AG04449 (cell line): Measurements from ENCODE around the gene EGR1.
"Not testable (repeated sequence)": the region's sequence is repeated elsewhere in the genome, so short reads cannot be mapped to it uniquely, and the experiment has no call there.

Experiments used
- CTCF ChIA-PET: fragments of 350-600 bp; formaldehyde crosslinking; extraction: SDS; loops from one replicate; lab custom pipeline; 2021; ENCODE audit warnings: antibody characterized with exemption; lab: Yijun Ruan, JAX
- POLR2A ChIA-PET: fragments of 400-600, 350-600 bp; formaldehyde crosslinking; extraction: SDS; loops from one replicate; lab custom pipeline; 2020; ENCODE audit warnings: antibody characterized with exemption, inconsistent platforms; lab: Yijun Ruan, JAX
- DNase-seq: peaks from one replicate; pipeline ENCODE4 v3.0.0-alpha.2; 2010; ENCODE audit warnings: low read depth, low spot score
- H3K4me3 ChIP-seq: 2 replicates; pipeline ENCODE4 v1.5.1; 2011; ENCODE audit warnings: low read depth, mild to moderate bottlenecking, control low read depth, low read length
- TF ChIP-seq, protein P1 (sequence below): IDR thresholded peaks from one replicate; pipeline ENCODE4 v1.5.1; 2011; ENCODE audit warnings: mild to moderate bottlenecking, moderate library complexity, low read length, control low read depth, inconsistent platforms; ENCODE audit not compliant: insufficient read depth; ENCODE audit errors: missing control alignments

The EGR1 gene

DNA sequence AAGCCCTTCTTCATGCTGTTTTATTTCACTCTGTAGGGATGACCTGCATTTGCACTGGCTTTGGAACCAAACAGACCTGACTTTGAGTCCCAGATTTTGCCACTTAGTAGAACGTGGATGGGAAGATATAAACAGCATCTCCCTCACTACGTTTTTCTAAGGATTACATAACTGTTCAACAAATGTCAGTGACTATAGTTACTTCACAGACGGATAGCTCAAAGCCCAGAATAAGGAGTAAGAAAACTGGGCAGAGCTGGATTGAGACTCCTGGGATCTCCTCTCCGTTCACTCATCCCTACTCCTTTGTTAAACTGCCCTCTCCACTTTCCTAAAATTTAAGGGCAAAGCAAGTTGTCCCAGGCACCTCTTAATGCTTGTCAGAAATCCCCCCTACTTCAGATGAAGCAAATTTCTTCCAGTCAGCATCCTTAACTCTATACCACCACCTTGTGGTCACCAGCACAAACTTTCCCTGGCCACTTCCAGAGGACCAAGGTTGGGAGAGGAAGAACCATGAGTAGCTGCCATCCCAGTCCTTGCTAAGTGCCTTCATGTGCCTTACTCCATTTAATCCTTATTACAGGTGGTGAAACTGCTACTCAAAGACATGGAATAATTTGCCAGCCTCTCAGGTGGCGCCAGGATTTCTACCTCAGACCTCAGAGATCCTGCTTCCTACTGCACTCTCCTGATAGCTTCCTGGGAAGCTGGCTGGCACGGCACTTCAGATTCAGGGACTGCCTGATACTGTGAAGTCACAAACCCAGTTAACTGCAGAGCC lies 38.4 kb downstream of the EGR1 start:
- DNase-seq = no peak
- H3K4me3 ChIP-seq = no peak overlapping the region
- TF ChIP-seq, protein P1, sequence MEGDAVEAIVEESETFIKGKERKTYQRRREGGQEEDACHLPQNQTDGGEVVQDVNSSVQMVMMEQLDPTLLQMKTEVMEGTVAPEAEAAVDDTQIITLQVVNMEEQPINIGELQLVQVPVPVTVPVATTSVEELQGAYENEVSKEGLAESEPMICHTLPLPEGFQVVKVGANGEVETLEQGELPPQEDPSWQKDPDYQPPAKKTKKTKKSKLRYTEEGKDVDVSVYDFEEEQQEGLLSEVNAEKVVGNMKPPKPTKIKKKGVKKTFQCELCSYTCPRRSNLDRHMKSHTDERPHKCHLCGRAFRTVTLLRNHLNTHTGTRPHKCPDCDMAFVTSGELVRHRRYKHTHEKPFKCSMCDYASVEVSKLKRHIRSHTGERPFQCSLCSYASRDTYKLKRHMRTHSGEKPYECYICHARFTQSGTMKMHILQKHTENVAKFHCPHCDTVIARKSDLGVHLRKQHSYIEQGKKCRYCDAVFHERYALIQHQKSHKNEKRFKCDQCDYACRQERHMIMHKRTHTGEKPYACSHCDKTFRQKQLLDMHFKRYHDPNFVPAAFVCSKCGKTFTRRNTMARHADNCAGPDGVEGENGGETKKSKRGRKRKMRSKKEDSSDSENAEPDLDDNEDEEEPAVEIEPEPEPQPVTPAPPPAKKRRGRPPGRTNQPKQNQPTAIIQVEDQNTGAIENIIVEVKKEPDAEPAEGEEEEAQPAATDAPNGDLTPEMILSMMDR = peak; percentile 71
- CTCF ChIA-PET = interaction anchor here (0.8 to 13.0 kb wide), 27 partner anchors 9 to 324 kb away, joined by 3 to 407 read pairs (median 6); partner anchors contain the start of genes EGR1, ETF1, KIF20A and REEP2
- POLR2A ChIA-PET = interaction anchor here (0.7 to 3.0 kb wide), 2 partner anchors 38 to 40 kb away, joined by 4 to 22 read pairs; partner anchors contain the start of gene EGR1

DNA sequence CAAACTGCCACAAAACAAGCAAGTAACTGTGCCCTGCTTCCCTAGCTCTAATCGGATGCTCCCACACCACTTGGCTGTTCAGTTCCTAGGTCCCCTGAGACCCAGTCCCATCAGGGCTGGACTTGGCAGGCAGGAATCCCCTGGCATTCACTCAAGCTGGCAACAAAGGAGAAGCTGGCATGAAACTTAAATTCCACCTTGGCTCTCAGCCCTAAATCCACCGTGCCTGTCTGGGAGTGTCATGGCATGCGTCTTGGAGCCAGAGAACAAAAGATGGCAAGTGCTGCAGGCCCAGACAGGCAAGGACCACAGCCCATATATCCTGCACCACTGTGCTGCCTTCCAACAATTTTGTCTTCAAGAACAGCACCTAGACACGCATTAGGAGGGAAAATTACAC lies 39.5 kb downstream of the EGR1 start:
- ChIA-PET CTCF (interaction anchor here (0.7 to 13.0 kb wide), 16 partner anchors 8 to 758 kb away, joined by 3 to 407 read pairs (median 10); partner anchors contain the start of genes EGR1, ETF1 and REEP2), POLR2A (interaction anchor here (3.0 kb wide), 1 partner anchor 39 kb away, joined by 22 read pairs; the partner anchor contains the start of gene EGR1)
- H3K4me3 ChIP-seq = no peak overlapping the region
- TF ChIP-seq, protein P1 = no peak
- DNase-seq = no peak

DNA sequence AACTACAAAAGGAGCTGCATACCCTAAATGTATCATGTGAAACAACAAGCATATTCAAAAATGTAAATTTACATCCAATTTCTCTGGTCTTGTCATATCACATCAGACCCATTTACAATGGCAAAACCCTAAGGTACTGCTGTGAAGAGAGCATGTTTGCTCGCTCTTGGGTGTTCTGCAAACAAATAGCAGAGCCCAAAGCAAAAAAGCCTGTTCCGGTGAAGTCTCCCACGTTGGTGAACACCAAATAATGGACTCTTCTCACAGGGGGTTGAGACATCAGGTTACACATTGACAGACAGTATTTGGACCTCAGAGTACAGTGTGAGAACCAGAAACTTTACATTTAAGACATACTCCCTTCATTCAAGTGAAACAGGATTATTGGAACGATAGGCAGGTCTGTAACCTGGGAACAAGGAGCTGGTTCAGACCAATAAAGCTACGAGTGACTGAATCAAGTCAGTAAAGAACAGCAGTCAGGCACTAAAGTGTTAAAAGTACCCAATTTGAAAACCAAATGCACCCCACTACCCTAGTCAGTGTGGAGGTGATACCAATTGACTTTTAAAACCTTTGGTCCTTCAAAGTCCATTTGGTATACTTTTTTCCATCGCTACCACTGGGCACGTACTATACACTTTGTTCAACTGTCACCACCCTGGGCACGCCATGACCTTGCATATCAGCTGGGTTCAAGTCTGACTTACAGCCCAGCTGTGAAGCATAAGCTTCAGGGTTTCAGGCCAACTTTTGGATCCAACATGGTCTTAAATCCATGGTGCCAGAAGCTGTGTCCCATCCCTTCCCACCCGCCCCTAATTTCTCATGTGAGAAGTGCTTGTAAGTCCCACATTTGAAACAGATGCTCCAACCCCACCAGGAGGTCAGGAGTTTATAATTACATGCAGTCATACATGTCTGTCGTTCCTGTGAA lies 41.4 kb downstream of the EGR1 start:
- H3K4me3 ChIP-seq = no peak overlapping the region
- ChIA-PET CTCF (interaction anchor here (13.0 kb wide), 1 partner anchor 54 kb away, joined by 407 read pairs; no protein-coding TSS in a partner anchor), POLR2A (no interaction called here)
- DNase-seq = no peak
- TF ChIP-seq, protein P1 = no peak

DNA sequence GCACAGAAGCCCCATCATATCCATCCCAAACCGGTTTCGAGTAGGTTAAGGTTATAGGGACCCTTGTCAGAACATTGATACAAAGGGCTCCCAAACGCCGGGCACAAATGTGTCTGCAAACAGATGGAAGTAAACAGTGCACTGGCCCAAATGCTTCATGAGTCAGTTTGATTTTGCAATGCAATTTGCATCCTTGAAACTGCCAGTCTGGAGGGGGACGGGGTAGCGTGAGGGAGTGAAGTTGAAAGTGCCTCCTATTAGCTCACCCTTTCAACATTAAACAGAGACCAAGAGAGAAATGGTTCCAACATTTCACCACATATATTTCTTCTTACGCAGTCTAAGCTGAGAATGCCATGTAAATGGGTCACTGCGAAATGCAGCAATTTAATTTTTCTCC lies 42.2 kb downstream of the EGR1 start:
- POLR2A ChIA-PET, H3K4me3 ChIP-seq, DNase-seq: not testable (repeated sequence)
- CTCF ChIA-PET = interaction anchor here (13.0 kb wide), 1 partner anchor 55 kb away, joined by 407 read pairs; no protein-coding TSS in a partner anchor

DNA sequence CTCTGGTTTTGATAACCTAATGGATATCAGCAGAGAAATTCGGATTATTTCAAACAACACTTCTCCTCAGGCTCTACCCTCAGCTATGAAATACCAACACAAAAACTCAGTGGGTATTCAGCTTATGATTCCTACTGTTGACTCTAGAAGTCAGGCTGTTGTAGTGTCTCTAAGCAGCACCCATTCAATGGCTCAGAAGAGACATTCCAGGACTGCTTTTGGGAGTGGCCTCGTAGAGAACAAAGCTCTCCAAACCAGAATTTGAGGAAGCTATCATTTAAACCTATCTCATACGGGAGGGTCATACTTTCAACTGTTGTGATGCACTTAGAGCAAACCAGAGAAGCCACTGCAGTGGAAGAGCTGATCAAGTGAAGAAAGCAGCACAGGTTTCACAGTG lies 43.7 kb downstream of the EGR1 start:
- H3K4me3 ChIP-seq = no peak overlapping the region
- POLR2A ChIA-PET = interaction anchor here (0.8 to 1.1 kb wide), 2 partner anchors 44 to 170 kb away, joined by 3 to 4 read pairs; partner anchors contain the start of gene EGR1
- CTCF ChIA-PET = interaction anchor here (1.0 to 4.7 kb wide), 3 partner anchors 10 to 59 kb away, joined by 3 to 42 read pairs (median 7); no protein-coding TSS in a partner anchor
- TF ChIP-seq, protein P1 = no peak
- DNase-seq = no peak

DNA sequence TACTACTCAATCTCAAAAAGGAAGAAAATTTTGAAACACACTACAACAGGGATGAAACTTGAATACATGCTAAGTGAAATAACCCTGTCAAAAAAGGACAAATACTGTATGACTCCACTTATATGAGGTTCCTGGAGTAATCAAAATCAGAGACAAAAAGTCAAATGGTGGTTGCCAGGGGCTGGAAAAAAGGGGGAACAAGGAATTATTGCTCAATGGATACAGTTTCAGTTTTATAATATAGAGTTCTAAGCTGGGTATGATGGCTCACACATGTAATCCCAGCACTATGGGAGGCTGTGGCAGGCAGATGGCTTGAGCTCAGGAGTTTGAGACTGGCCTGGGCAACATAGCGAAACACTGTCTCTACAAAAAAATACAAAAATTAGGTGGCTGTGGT lies 48.7 kb downstream of the EGR1 start:
- ChIA-PET CTCF (interaction anchor here (1.1 to 3.6 kb wide), 3 partner anchors 10 to 161 kb away, joined by 3 to 35 read pairs (median 5); no protein-coding TSS in a partner anchor), POLR2A (no interaction called here)
- H3K4me3 ChIP-seq = no peak overlapping the region
- DNase-seq = no peak
- TF ChIP-seq, protein P1 = no peak
